Measurements from ENCODE around the gene METTL16.

DNA sequence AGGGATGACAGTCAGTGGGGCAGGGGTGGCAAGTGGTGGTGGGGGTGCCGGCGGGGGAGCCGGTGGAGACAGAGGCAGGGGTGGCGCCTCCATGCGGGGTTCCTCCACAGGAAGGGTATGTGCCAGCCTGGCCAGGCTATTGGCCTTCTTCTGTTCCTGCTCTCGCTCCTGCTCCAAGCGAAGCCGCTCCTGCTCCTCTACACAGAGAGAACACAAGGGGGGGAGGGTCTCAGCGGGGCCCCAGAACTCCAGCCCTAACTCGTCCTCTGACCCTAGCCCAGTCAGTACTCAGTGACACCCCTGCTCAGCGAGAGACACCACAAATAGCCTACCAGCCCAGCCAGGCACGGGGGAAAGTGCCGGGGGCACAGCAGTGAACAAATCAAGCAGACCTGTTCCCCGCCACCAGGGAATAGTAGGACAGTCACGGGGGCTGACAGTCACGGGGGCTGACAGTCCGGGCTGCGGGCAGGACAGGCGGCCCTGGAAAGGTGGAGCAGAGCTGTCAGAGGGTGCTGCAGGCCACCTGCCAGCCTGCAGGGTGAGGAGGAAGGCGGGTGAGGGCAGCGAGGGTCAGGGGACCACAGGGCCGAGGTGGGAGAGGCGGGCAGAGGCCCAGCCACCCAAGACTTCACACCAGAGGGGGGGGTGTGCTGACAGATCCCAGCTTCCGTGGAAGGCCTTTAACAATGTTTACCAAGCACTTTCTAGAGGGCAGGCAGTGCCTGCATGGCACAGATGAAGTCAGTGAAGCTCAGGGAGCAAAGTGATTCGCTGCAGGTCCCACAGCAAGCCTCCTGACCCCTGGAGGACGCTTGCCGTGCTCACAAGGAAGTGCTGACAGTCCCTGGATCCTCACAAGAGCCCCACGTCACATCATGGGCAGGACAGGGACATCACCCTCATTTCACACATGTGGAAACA lies 116.2 kb downstream of the METTL16 start:
- TF ChIP-seq, protein P1, sequence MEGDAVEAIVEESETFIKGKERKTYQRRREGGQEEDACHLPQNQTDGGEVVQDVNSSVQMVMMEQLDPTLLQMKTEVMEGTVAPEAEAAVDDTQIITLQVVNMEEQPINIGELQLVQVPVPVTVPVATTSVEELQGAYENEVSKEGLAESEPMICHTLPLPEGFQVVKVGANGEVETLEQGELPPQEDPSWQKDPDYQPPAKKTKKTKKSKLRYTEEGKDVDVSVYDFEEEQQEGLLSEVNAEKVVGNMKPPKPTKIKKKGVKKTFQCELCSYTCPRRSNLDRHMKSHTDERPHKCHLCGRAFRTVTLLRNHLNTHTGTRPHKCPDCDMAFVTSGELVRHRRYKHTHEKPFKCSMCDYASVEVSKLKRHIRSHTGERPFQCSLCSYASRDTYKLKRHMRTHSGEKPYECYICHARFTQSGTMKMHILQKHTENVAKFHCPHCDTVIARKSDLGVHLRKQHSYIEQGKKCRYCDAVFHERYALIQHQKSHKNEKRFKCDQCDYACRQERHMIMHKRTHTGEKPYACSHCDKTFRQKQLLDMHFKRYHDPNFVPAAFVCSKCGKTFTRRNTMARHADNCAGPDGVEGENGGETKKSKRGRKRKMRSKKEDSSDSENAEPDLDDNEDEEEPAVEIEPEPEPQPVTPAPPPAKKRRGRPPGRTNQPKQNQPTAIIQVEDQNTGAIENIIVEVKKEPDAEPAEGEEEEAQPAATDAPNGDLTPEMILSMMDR (IDR thresholded peaks at IDR 0.05; ENCODE audit: insufficient read depth, low read length, poor library complexity, severe bottlenecking): no peak
- TF ChIP-seq EZH2phosphoT487 (conservative IDR thresholded peaks at IDR 0.05; ENCODE audit: low read length): no peak
